HCT116 (cell line): ENCODE measurements around the gene RANBP17. TPM values are rescaled to one million over a fixed set of nuclear protein-coding genes. Genes with fewer than 3 reads are reported as not detected.

Source experiments
- ATAC-seq: fragments of 200-7000 bp; cut with Tn5 transposase; 2 replicates; pipeline ENCODE4 v1.9.1; 2020; ENCODE audit warnings: mild to moderate bottlenecking, moderate library complexity
- BruUV-seq: library from RNA; stranded (reverse); fragments of 400-500 nt; replicated peaks from 2 replicates; lab custom pipeline; 2021; lab: Mats Ljungman, UMichigan
- CTCF ChIA-PET: fragments of 300-600 bp; sonication (Branson Sonifier 250); formaldehyde crosslinking; loops from one replicate; lab custom pipeline; 2021; ENCODE audit warnings: antibody characterized with exemption; lab: Charles Lee
- POLR2A ChIA-PET: fragments of 300-600, 350-600 bp; sonication (Branson Sonifier 250); formaldehyde crosslinking; loops from one replicate; lab custom pipeline; 2021; ENCODE audit warnings: antibody characterized with exemption; lab: Charles Lee
- RAD21 ChIA-PET, 2 experiments: fragments of 300-600 bp; sonication (Branson Sonifier 250); formaldehyde crosslinking; loops; one replicate each; lab custom pipeline; 2023; ENCODE audit warnings: low total read pairs in 2 of 2; ENCODE audit not compliant: uncharacterized antibody in 2 of 2, unreplicated experiment in 2 of 2, low non-redundant PET in 1 of 2; lab: Charles Lee
- DNase-seq: peaks from one replicate; pipeline ENCODE4 v3.0.0-alpha.2; 2010; ENCODE audit warnings: low read depth, low spot score
- H2AFZ ChIP-seq: fragments of 200-600 bp; shearing (Covaris generic), sonication (generic); 2 replicates; pipeline ENCODE4 v1.6.1; 2017; ENCODE audit warnings: low read depth, mixed run types, mixed read lengths, antibody characterized with exemption, low read length; ENCODE audit not compliant: poor library complexity, severe bottlenecking
- H3K27ac ChIP-seq: 2 replicates; pipeline ENCODE4 v1.5.1; 2012; ENCODE audit warnings: low read depth, low read length
- H3K27me3 ChIP-seq: fragments of 200-600 bp; sonication (generic); 2 replicates; pipeline ENCODE4 v1.6.1; 2016; ENCODE audit warnings: mixed run types, low read length, mixed read lengths; ENCODE audit not compliant: insufficient read depth
- H3K36me3 ChIP-seq, 2 experiments: fragments of 200-500 bp in 1 of 2; fragments of 200-600 bp in 1 of 2; sonication (Bioruptor generic) in 1 of 2; sonication (generic) in 1 of 2; 2 replicates each; pipeline versions ENCODE4 v1.5.1 to v1.6.1; 2014 to 2016; ENCODE audit warnings: low read length in 2 of 2, inconsistent platforms in 1 of 2, mixed read lengths in 1 of 2, mixed run types in 1 of 2; ENCODE audit not compliant: insufficient read depth in 2 of 2, control insufficient read depth in 1 of 2
- H3K4me1 ChIP-seq, 2 experiments: fragments of 200-600 bp in 1 of 2; sonication (generic) in 1 of 2; 2 replicates each; pipeline versions ENCODE4 v1.5.1 to v1.6.1; 2012 to 2017; ENCODE audit warnings: low read length in 2 of 2, inconsistent platforms in 1 of 2, mild to moderate bottlenecking in 1 of 2, mixed read lengths in 1 of 2, mixed run types in 1 of 2, moderate library complexity in 1 of 2; ENCODE audit not compliant: insufficient read depth in 2 of 2, control insufficient read depth in 1 of 2
- H3K4me2 ChIP-seq: fragments of 200-600 bp; sonication (generic); 2 replicates; pipeline ENCODE4 v1.6.1; 2017; ENCODE audit warnings: mixed run types, low read length, mixed read lengths
- H3K4me3 ChIP-seq, 2 experiments: fragments of 200-600 bp in 1 of 2; sonication (generic) in 1 of 2; replicated peaks in 1 of 2; 2 replicates each; pipeline ENCODE4 v1.5.1; 2011 to 2016; ENCODE audit warnings: low read length in 2 of 2, control low read depth in 1 of 2, low read depth in 1 of 2, mild to moderate bottlenecking in 1 of 2, mixed read lengths in 1 of 2, mixed run types in 1 of 2
- H3K79me2 ChIP-seq: fragments of 200-600 bp; sonication (generic); 2 replicates; pipeline ENCODE4 v1.6.1; 2017; ENCODE audit warnings: mild to moderate bottlenecking, mixed run types, low read length, moderate library complexity, mixed read lengths; ENCODE audit not compliant: insufficient read depth
- H3K9ac ChIP-seq: fragments of 200-600 bp; sonication (generic); 2 replicates; pipeline ENCODE4 v1.6.1; 2016; ENCODE audit warnings: low read length, mixed read lengths
- H3K9me2 ChIP-seq: fragments of 200-600 bp; sonication (generic), shearing (Covaris generic); 2 replicates; pipeline ENCODE4 v1.6.1; 2017; ENCODE audit warnings: mixed run types, mild to moderate bottlenecking, moderate library complexity; ENCODE audit not compliant: insufficient read depth
- H3K9me3 ChIP-seq, 2 experiments: fragments of 200-500 bp in 1 of 2; fragments of 200-600 bp in 1 of 2; sonication (Bioruptor generic) in 1 of 2; sonication (generic) in 1 of 2; 2 replicates each; pipeline ENCODE4 v1.6.1; 2014 to 2017; ENCODE audit warnings: low read length in 2 of 2, mixed read lengths in 2 of 2, inconsistent platforms in 1 of 2, low read depth in 1 of 2, mild to moderate bottlenecking in 1 of 2, mixed run types in 1 of 2, moderate library complexity in 1 of 2; ENCODE audit not compliant: control insufficient read depth in 1 of 2, insufficient read depth in 1 of 2
- H4K20me1 ChIP-seq: fragments of 200-600 bp; sonication (generic), shearing (Covaris generic); 2 replicates; pipeline ENCODE4 v1.6.1; 2017; ENCODE audit warnings: mixed run types, mild to moderate bottlenecking, moderate library complexity; ENCODE audit not compliant: insufficient read depth
- CBX3 ChIP-seq: IDR thresholded peaks from 2 replicates; pipeline ENCODE4 v1.6.1; 2012; ENCODE audit warnings: low read depth
- CEBPB ChIP-seq: IDR thresholded peaks from 2 replicates; pipeline ENCODE4 v1.6.1; 2012; ENCODE audit warnings: low read depth
- EGR1 ChIP-seq: IDR thresholded peaks from 2 replicates; pipeline ENCODE4 v1.6.1; 2012; ENCODE audit warnings: low read depth
- ELF1 ChIP-seq: IDR thresholded peaks from 2 replicates; pipeline ENCODE4 v1.6.1; 2012; ENCODE audit warnings: low read depth, borderline replicate concordance
- EZH2 ChIP-seq: fragments of 200-600 bp; sonication (generic); IDR thresholded peaks from 2 replicates; pipeline ENCODE4 v1.6.1; 2017; ENCODE audit warnings: antibody characterized with exemption, mixed run types
- EZH2phosphoT487 ChIP-seq: fragments of 200-600 bp; IDR thresholded peaks from 2 replicates; pipeline ENCODE4 v1.6.1; 2018; ENCODE audit warnings: antibody characterized with exemption, borderline replicate concordance
- FOSL1 ChIP-seq: IDR thresholded peaks from 2 replicates; pipeline ENCODE4 v1.6.1; 2012; ENCODE audit warnings: low read depth
- JUND ChIP-seq: IDR thresholded peaks from 2 replicates; pipeline ENCODE4 v1.6.1; 2012
- POLR2A ChIP-seq: IDR thresholded peaks from 2 replicates; pipeline ENCODE4 v1.7.0; 2011; ENCODE audit warnings: borderline replicate concordance; ENCODE audit not compliant: insufficient read depth, insufficient read length; ENCODE audit errors: extremely low read depth
- POLR2AphosphoS5 ChIP-seq: IDR thresholded peaks from 2 replicates; pipeline ENCODE4 v1.6.1; 2011; ENCODE audit warnings: mild to moderate bottlenecking, low read depth, low read length, moderate library complexity
- SIN3A ChIP-seq: IDR thresholded peaks from 2 replicates; pipeline ENCODE4 v1.6.1; 2012; ENCODE audit warnings: low read depth
- TCF7L2 ChIP-seq: IDR thresholded peaks from 2 replicates; pipeline ENCODE4 v1.7.0; 2011; ENCODE audit warnings: borderline replicate concordance, inconsistent platforms; ENCODE audit not compliant: insufficient read depth, insufficient read length; ENCODE audit errors: extremely low read depth
- ZBTB33 ChIP-seq: IDR thresholded peaks from 2 replicates; pipeline ENCODE4 v1.6.1; 2011; ENCODE audit warnings: mild to moderate bottlenecking, low read length, moderate library complexity; ENCODE audit not compliant: insufficient replicate concordance; ENCODE audit errors: extremely low read depth
- ZFX ChIP-seq: fragments of 450-650 bp; IDR thresholded peaks from 2 replicates; pipeline ENCODE4 v1.6.1; 2017
- ZNF274 ChIP-seq: fragments of 200-500 bp; sonication (Bioruptor generic); IDR thresholded peaks from 2 replicates; pipeline ENCODE4 v1.6.1; 2014; ENCODE audit warnings: mild to moderate bottlenecking, low read depth, low read length, inconsistent platforms
- intact Hi-C: fragments of 100-400 bp; cut with micrococcal nuclease; formaldehyde crosslinking; loops from 2 replicates; pipeline ENCODE4 v1.10.0; 2022
- total RNA-seq: library from RNA; stranded (reverse); gene quantifications from one replicate; pipeline ENCODE4 v1.2.1, GENCODE V29; 2021; ENCODE audit not compliant: unreplicated experiment
- TF ChIP-seq, protein P1 (sequence below): IDR thresholded peaks from 2 replicates; pipeline ENCODE4 v1.6.1; 2012
- TF ChIP-seq, protein P2 (sequence below): IDR thresholded peaks from 2 replicates; pipeline ENCODE4 v1.6.1; 2012
- TF ChIP-seq, protein P3 (sequence below): IDR thresholded peaks from 2 replicates; pipeline ENCODE4 v1.6.1; 2012; ENCODE audit warnings: low read depth

The RANBP17 gene
- total RNA-seq, 1 experiment from 2014 or later, result 18.2 TPM

DNA sequence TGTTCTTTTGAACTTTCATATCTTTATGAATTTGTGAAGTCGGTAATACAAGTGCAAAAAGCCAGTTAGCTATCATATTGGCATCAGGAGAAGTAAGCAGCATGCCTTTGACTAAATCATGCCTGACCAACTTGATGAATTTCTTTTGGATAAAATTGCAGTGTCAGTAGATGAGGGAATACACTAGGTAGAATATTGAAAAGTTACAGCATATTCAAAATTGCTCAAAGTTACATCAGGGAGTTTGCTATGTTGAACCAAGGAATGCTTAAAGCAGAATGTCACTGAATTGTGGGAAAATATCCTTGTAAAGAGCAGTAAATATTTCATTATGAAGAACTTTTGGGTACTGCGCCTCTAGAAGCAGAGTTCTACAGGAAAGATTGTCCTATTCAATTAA, 360.1 kb downstream of the RANBP17 start:
- no peaks in the 10 kb centered on the region for H4K20me1 ChIP-seq
- H3K4me3 ChIP-seq, result no peak overlapping the region
- DNase-seq, result no peak
- no peaks in the 10 kb centered on the region for H3K27me3 ChIP-seq
- no peaks in the 10 kb centered on the region for H3K79me2 ChIP-seq
- H3K9me3 ChIP-seq, result no peaks in the 10 kb centered on the region
- H3K27ac ChIP-seq, result no peak overlapping the region
- POLR2A ChIA-PET, result no interaction called here
- H3K36me3 ChIP-seq, result no peaks in the 10 kb centered on the region
- H3K9me2 ChIP-seq, result no peaks in the 10 kb centered on the region
- CTCF ChIA-PET, result no interaction called here
- no peak overlapping the region for H3K4me2 ChIP-seq
- H3K4me1 ChIP-seq, result no peaks in the 10 kb centered on the region
- H2AFZ ChIP-seq, result no peak overlapping the region
- H3K9ac ChIP-seq, result no peak overlapping the region
- no peak for TF ChIP-seq POLR2AphosphoS5
- no peak for TF ChIP-seq JUND
- TF ChIP-seq, protein P1, sequence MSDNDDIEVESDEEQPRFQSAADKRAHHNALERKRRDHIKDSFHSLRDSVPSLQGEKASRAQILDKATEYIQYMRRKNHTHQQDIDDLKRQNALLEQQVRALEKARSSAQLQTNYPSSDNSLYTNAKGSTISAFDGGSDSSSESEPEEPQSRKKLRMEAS, result no peak
- TF ChIP-seq FOSL1, result no peak
- TF ChIP-seq, protein P2, sequence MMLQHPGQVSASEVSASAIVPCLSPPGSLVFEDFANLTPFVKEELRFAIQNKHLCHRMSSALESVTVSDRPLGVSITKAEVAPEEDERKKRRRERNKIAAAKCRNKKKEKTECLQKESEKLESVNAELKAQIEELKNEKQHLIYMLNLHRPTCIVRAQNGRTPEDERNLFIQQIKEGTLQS, result no peak
- TF ChIP-seq EZH2, result no peak
- TF ChIP-seq ZFX, result no peak
- no peak for TF ChIP-seq CBX3
- TF ChIP-seq EGR1, result no peak
- TF ChIP-seq ELF1, result no peak
- TF ChIP-seq, protein P3, sequence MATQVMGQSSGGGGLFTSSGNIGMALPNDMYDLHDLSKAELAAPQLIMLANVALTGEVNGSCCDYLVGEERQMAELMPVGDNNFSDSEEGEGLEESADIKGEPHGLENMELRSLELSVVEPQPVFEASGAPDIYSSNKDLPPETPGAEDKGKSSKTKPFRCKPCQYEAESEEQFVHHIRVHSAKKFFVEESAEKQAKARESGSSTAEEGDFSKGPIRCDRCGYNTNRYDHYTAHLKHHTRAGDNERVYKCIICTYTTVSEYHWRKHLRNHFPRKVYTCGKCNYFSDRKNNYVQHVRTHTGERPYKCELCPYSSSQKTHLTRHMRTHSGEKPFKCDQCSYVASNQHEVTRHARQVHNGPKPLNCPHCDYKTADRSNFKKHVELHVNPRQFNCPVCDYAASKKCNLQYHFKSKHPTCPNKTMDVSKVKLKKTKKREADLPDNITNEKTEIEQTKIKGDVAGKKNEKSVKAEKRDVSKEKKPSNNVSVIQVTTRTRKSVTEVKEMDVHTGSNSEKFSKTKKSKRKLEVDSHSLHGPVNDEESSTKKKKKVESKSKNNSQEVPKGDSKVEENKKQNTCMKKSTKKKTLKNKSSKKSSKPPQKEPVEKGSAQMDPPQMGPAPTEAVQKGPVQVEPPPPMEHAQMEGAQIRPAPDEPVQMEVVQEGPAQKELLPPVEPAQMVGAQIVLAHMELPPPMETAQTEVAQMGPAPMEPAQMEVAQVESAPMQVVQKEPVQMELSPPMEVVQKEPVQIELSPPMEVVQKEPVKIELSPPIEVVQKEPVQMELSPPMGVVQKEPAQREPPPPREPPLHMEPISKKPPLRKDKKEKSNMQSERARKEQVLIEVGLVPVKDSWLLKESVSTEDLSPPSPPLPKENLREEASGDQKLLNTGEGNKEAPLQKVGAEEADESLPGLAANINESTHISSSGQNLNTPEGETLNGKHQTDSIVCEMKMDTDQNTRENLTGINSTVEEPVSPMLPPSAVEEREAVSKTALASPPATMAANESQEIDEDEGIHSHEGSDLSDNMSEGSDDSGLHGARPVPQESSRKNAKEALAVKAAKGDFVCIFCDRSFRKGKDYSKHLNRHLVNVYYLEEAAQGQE, result no peak
- no peak for TF ChIP-seq CEBPB
- no peak for TF ChIP-seq ZNF274
- TF ChIP-seq EZH2phosphoT487, result no peak
- no peak for TF ChIP-seq ZBTB33
- no peak for TF ChIP-seq TCF7L2
- TF ChIP-seq POLR2A, result no peak
- no peak for TF ChIP-seq SIN3A
- TF ChIP-seq, all 23 proteins: peak for 0
- no TSS peak for BruUV-seq
- no peak for ATAC-seq
- RAD21 ChIA-PET, result no interaction called here
- intact Hi-C loops, result no loop called here
